SK-N-MC (cell line): ENCODE results near the gene POP7.
"Not testable (repeated sequence)": the region's sequence is repeated elsewhere in the genome, so short reads cannot be mapped to it uniquely, and the experiment has no call there.

Experiments
- DNase-seq: peaks from one replicate; pipeline ENCODE4 v3.0.0-alpha.2; 2011; ENCODE audit warnings: low read depth, low spot score
- H3K27ac ChIP-seq: fragments of 200-600 bp; sonication (generic); 2 replicates; pipeline ENCODE4 v1.5.1; 2016; ENCODE audit warnings: mixed run types
- H3K36me3 ChIP-seq: fragments of 200-600 bp; sonication (generic); 2 replicates; pipeline ENCODE4 v1.6.1; 2017; ENCODE audit warnings: antibody characterized with exemption, low read length, mixed read lengths; ENCODE audit not compliant: insufficient read depth
- H3K4me3 ChIP-seq: fragments of 200-600 bp; sonication (generic); 2 replicates; pipeline ENCODE4 v1.5.1; 2016
- H3K9ac ChIP-seq: fragments of 200-600 bp; sonication (generic); 2 replicates; pipeline ENCODE4 v1.8.0; 2017; ENCODE audit warnings: mixed run types, mixed read lengths; ENCODE audit not compliant: insufficient read length
- H3K9me3 ChIP-seq: fragments of 200-600 bp; sonication (generic); 2 replicates; pipeline ENCODE4 v1.6.1; 2017; ENCODE audit warnings: low read depth, mild to moderate bottlenecking, antibody characterized with exemption, low read length, moderate library complexity, mixed read lengths
- EZH2 ChIP-seq: fragments of 200-600 bp; sonication (generic); IDR thresholded peaks from one replicate; pipeline ENCODE4 v1.6.1; 2017; ENCODE audit warnings: antibody characterized with exemption
- FOXP2 ChIP-seq: optimal IDR thresholded peaks from 2 replicates; pipeline ENCODE3; 2011; ENCODE audit warnings: mild to moderate bottlenecking, moderate library complexity; ENCODE audit not compliant: insufficient read depth; ENCODE audit errors: extremely low read length, control extremely low read depth
- POLR2AphosphoS5 ChIP-seq: IDR thresholded peaks from 2 replicates; pipeline ENCODE4 v1.6.1; 2012; ENCODE audit warnings: mild to moderate bottlenecking, low read depth, low read length, borderline replicate concordance

The POP7 gene

GRCh38 chr7:100694098-100694745 lies 11.7 kb upstream of the POP7 start, which contains the start of gene GIGYF1:
Gene GIGYF1 (minus strand): TSS chr7:100694250. CDS start chr7:100688238, 6,012 bp downstream.
- no peak for DNase-seq
- H3K4me3 ChIP-seq = peak within 1 kb of the TSS; percentile 92

GRCh38 chr7:100696123-100696521 lies 9.8 kb upstream of the POP7 start:
- no peak for DNase-seq
- Histone ChIP-seq H3K36me3 (no peaks in the 10 kb centered on the region), H3K27ac (0 out of 2 replicates have a peak overlapping the region, but pooled peaks have one; percentile 42), H3K4me3 (no peak overlapping the region), H3K9me3 (no peaks in the 10 kb centered on the region), H3K9ac (no peak overlapping the region)
- TF ChIP-seq FOXP2 (no peak), POLR2AphosphoS5 (no peak), EZH2 (no peak)

More at GRCh38 chr7:100694098-100694745, 11.7 kb upstream of the POP7 start, which contains the start of gene GIGYF1:
- TF ChIP-seq FOXP2 (no peak), EZH2 (no peak), POLR2AphosphoS5 (0 out of 2 replicates have a peak, but pooled peaks have one; percentile 23)
- Histone ChIP-seq H3K36me3 (peaks cover 10% of the 10 kb centered on the region; the same call in 1 of the 2 replicates), H3K9ac (peak within 1 kb of the TSS; percentile 95), H3K27ac (peak within 1 kb of the TSS; percentile 79; the same call in 1 of the 2 replicates), H3K9me3 (no peaks in the 10 kb centered on the region)

GRCh38 chr7:100699018-100699417 lies 6.9 kb upstream of the POP7 start:
- Histone ChIP-seq H3K4me3 (no peak overlapping the region), H3K27ac (no peak overlapping the region), H3K9me3 (no peaks in the 10 kb centered on the region), H3K36me3 (no peaks in the 10 kb centered on the region), H3K9ac (no peak overlapping the region)
- no peak for DNase-seq
- TF ChIP-seq EZH2 = no peak
- TF ChIP-seq POLR2AphosphoS5 = no peak
- no peak for TF ChIP-seq FOXP2

GRCh38 chr7:100701089-100701488 lies 4.8 kb upstream of the POP7 start:
- not testable (repeated sequence) for DNase-seq, H3K36me3 ChIP-seq, H3K4me3 ChIP-seq, H3K9ac ChIP-seq, H3K9me3 ChIP-seq, H3K27ac ChIP-seq

GRCh38 chr7:100705320-100705752 lies 585 bp upstream of the POP7 start:
- peak overlapping the region; percentile 84 for H3K27ac ChIP-seq
- H3K9ac ChIP-seq = peak overlapping the region; percentile 98
- peaks cover 19% of the 10 kb centered on the region for H3K36me3 ChIP-seq
- TF ChIP-seq FOXP2 = no peak
- no peak for TF ChIP-seq EZH2
- TF ChIP-seq POLR2AphosphoS5 = no peak
- DNase-seq = no peak
- H3K4me3 ChIP-seq = peak overlapping the region; percentile 97
- H3K9me3 ChIP-seq = no peaks in the 10 kb centered on the region

- H3K27ac ChIP-seq = peak overlapping the region; percentile 77
- peak overlapping the region; percentile 98 for H3K9ac ChIP-seq
- H3K36me3 ChIP-seq = peaks cover 19% of the 10 kb centered on the region
- H3K4me3 ChIP-seq = peak overlapping the region; percentile 97
- no peak for DNase-seq
- TF ChIP-seq POLR2AphosphoS5 (no peak), FOXP2 (no peak), EZH2 (no peak)
- H3K9me3 ChIP-seq = no peaks in the 10 kb centered on the region
These were observed 871 bp downstream of the POP7 start for GRCh38 chr7:100706672-100707311.

GRCh38 chr7:100708395-100708794 lies 2.5 kb downstream of the POP7 start:
- H3K36me3 ChIP-seq = peaks cover 19% of the 10 kb centered on the region
- no peak overlapping the region for H3K9ac ChIP-seq
- H3K27ac ChIP-seq = no peak overlapping the region
- H3K9me3 ChIP-seq = no peaks in the 10 kb centered on the region
- no peak for TF ChIP-seq POLR2AphosphoS5
- no peak for TF ChIP-seq FOXP2
- H3K4me3 ChIP-seq = no peak overlapping the region
- DNase-seq = no peak

- H3K4me3 ChIP-seq = no peak overlapping the region
- no peaks in the 10 kb centered on the region for H3K9me3 ChIP-seq
- no peak overlapping the region for H3K9ac ChIP-seq
- TF ChIP-seq EZH2 (no peak), POLR2AphosphoS5 (no peak), FOXP2 (no peak)
- H3K36me3 ChIP-seq = peaks cover 19% of the 10 kb centered on the region
- no peak for DNase-seq
- H3K27ac ChIP-seq = no peak overlapping the region
These were observed 4.5 kb downstream of the POP7 start for GRCh38 chr7:100710452-100710851.

- Histone ChIP-seq H3K9me3 (no peaks in the 10 kb centered on the region), H3K4me3 (no peak overlapping the region), H3K27ac (no peak overlapping the region), H3K36me3 (peaks cover 19% of the 10 kb centered on the region), H3K9ac (no peak overlapping the region)
- TF ChIP-seq FOXP2 (no peak), POLR2AphosphoS5 (no peak), EZH2 (no peak)
- DNase-seq = no peak
These were observed 5.4 kb downstream of the POP7 start for GRCh38 chr7:100711369-100711768.
